NCI-H82 treated with DMSO at 0.1 percent for 48 hours (cell line): Measurements from ENCODE around the gene HSD3B2.
A peak's percentile ranks its signal among the peaks of the same experiment; 100 is the strongest.
"Not testable (repeated sequence)": the region's sequence is repeated elsewhere in the genome, so short reads cannot be mapped to it uniquely, and the experiment has no call there.

ENCODE experiments used
- DNase-seq: peaks from one replicate; lab custom pipeline; 2025; ENCODE audit not compliant: unreplicated experiment; lab: John Stamatoyannopoulos, UW

The HSD3B2 gene

DNA sequence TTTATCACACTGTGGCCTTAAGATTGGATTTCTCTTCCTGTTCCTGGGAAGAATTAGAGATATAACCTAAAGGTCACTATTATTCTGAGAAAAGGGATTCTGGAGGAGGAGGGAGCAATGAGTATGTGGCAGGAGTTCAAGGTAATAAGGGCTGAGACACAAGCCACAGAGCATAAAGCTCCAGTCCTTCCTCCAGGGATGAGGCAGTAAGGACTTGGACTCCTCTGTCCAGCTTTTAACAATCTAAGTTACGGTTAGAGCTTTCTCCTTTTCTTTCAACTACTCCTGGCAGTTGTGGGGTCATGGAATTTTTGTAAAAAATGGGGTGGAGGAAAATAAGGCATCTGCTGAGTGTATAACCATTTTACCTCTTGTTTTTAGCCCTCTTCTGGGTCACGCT lies at the start of gene HSD3B2:
Gene HSD3B2 (plus strand): TSS at position 201 of the 400 bp plus-strand sequence. CDS start 270 bp downstream, outside the sequence.
- DNase-seq = no peak

- DNase-seq = no peak
Measured at GRCh38 chr1:119366424-119366823, 48.5 kb upstream of the HSD3B2 start.

DNA sequence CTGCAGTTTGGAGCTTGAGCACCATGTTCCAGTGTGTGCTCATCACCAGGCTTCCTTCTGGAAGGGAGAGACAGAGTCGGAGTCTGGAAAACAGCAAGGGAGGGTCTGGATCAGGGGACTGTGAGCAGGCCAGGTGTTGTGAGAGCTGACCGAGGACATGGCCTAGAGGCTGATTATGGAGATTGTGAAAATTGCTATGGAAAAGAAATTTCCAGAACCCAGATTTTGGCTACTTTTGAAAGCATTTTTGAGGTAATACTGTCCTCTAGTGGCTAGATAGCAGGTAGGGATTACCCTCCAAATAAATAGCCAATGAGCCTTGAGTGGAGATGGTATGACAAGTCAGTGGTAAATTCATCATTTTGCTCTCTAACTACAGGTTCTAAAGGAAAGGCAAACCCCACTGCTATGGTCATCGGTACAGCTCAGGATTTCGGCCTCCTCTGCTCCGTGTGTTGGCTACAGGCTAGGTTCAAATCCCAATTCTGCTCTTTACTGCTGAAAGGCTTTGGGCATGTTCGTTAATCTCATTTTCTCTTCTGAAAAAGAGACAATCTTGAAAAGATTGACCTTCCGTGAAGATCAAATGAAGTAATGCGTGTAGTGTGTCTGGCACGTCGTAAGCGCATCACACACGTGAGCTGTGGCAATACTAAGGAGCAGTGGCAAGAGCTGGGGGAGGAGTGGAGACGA lies 47.4 kb upstream of the HSD3B2 start:
- peak; percentile 36 for DNase-seq

DNA sequence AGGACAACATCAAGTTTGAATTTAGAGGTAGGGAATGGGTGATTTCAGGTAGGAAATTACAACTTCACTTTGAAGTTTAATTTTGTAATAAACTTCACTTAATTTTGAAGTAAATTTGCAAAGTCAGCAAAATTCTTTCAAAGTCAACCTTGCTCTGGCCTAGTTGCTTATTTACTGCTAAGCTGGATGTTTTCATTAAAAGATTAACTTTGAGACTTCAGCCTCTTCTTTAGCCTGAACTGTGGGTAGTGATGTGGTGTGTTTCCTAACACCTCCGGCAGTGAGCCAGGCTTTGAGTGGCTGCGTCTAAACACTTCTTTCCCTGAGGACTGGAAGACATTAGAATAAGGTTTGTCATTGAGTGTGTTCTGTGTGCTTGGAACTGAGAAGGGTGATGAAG lies 46.4 kb upstream of the HSD3B2 start, which contains the start of gene HAO2:
Gene HAO2 (plus strand): TSS at position 232 of the 400 bp plus-strand sequence. CDS start 12,301 bp downstream, outside the sequence.
- no peak for DNase-seq

- DNase-seq = no peak
Measured at GRCh38 chr1:119370748-119371147, 44.2 kb upstream of the HSD3B2 start.

DNA sequence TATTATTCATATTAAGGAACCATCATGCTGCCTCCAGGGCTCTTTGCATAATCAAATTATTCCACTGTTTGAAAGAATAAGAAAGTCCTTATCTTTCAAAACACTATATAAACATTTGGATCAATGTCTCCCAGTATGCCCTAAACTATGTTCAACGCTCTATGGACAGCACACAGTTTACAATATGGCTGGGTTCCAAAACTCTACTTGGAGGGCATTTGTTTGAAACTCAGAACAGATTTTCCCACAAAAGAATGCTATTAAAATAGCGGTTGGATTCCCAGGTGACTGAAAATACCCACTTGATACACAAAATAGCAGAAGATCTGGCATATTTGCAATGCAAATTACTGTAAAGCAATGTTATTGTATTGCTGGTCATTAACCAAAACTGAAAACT lies 43.1 kb upstream of the HSD3B2 start:
- DNase-seq = no peak

- DNase-seq = no peak
Measured at GRCh38 chr1:119372503-119373086, 42.4 kb upstream of the HSD3B2 start.

DNA sequence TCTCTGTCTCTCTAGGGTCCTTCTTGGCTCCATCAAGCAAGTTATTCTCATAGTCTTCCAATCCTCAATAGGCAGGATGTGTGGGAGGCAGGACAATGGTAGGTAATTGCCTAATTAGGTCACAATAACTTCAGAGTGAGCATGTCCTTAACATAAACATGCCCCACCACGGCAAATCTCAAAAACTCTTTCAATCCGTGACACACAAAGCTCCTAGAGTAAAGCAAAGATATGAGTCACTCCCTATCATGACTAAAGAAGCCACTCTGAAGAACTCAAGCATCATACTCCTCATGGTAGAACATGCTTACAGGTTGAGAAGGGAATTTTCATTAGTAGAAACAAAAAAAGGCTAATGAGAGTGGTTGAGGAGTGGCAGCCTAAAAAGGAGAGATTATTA lies 41.5 kb upstream of the HSD3B2 start:
- no peak for DNase-seq

GRCh38 chr1:119374208-119374874 lies 40.6 kb upstream of the HSD3B2 start:
- no peak for DNase-seq

- no peak for DNase-seq
Measured at GRCh38 chr1:119375366-119375765, 39.6 kb upstream of the HSD3B2 start.

GRCh38 chr1:119376594-119376993 lies 38.4 kb upstream of the HSD3B2 start:
- no peak for DNase-seq

GRCh38 chr1:119377594-119377993 lies 37.4 kb upstream of the HSD3B2 start:
- not testable (repeated sequence) for DNase-seq

DNA sequence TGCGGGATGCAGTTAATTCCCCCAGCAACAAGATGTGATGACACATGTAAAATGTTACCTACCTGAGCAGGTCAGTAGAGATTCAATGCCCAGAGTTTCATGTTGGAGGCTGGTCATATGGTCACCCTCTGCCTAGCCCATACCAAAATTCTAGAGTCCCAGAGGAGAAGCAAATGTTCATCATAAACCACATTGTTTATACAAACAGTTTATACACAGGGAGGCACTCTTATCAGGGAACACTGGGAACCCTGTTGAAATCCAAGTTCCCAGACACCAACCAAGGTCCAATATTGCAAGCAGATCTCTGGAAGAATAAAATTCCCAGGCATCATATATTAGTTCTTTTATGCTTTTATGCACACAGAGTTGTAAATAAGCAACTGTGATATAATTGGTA lies 35.8 kb upstream of the HSD3B2 start:
- DNase-seq = no peak

- no peak for DNase-seq
Measured at GRCh38 chr1:119380304-119380703, 34.6 kb upstream of the HSD3B2 start.

- DNase-seq = no peak
Measured at GRCh38 chr1:119380983-119381662, 33.8 kb upstream of the HSD3B2 start.

DNA sequence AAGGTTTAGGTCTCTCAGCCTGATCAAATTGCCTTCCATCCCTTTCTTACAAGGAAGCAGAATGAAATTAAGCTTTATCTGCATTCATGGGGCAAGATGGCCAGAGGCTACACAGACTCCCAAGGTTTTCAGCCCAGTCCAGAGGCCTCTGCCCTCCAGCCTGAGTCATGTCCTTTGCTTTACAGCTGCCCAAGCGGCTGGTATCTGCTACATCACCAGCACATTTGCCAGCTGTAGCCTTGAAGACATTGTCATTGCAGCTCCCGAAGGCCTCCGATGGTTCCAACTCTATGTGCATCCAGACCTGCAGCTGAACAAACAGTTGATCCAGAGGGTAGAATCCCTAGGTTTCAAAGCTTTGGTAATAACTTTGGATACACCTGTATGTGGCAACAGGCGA lies 30.4 kb upstream of the HSD3B2 start:
- no peak for DNase-seq

GRCh38 chr1:119385650-119386049 lies 29.3 kb upstream of the HSD3B2 start:
- no peak for DNase-seq

GRCh38 chr1:119387858-119388257 lies 27.1 kb upstream of the HSD3B2 start:
- no peak for DNase-seq

GRCh38 chr1:119388450-119388849 lies 26.5 kb upstream of the HSD3B2 start:
- no peak for DNase-seq

- no peak for DNase-seq
Measured at GRCh38 chr1:119390526-119390925, 24.4 kb upstream of the HSD3B2 start.

GRCh38 chr1:119391749-119392148 lies 23.2 kb upstream of the HSD3B2 start:
- no peak for DNase-seq

DNA sequence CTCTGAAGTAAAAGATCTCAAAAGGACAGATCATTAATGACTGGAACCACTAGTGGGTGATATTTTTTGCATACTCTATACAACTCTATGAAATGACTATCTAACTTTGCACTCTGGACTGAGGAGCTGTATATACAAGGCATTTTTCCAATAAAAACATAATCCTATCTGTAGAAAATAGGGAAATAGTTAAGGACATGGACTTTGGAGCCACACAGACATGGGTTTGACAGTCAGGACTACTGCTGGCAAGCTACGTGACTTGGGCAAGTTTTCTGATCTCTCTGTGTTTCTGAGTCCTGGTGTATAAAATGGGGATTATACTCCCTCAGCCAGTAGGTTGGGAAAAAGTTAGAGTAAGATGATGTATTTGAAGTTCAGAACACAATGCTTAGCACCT lies 20.9 kb upstream of the HSD3B2 start:
- DNase-seq = no peak
